22Rv1 (cell line): ENCODE data around the gene C5orf34.

Source experiments
- ZFX ChIP-seq: fragments of 450-650 bp; IDR thresholded peaks from 2 replicates; pipeline ENCODE4 v1.6.1; 2017; ENCODE audit warnings: antibody characterized with exemption, borderline replicate concordance
- TF ChIP-seq, protein P1 (sequence below): fragments of 450-650 bp; IDR thresholded peaks from 2 replicates; pipeline ENCODE4 v1.5.1; 2017; ENCODE audit warnings: mild to moderate bottlenecking

DNA sequence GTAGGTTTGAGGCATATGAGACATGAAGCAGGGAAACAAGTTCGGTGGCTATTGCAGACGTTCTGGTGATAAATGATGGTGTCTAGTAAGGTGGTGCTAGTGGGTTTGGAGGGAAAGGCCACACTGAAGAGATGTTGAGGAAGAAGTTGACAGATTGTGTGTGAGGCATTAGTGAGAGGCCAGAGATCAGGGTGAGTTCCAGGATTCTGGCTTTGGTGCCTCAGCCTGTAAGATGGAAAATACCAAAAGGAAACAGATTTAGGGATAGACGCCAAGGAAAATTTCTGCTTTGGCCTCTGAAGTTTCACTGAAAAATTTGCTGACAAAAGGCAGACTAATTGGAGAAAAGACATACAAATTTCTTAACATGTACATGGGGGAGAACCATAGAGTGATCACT lies 48.4 kb upstream of the C5orf34 start:
- TF ChIP-seq, protein P1, sequence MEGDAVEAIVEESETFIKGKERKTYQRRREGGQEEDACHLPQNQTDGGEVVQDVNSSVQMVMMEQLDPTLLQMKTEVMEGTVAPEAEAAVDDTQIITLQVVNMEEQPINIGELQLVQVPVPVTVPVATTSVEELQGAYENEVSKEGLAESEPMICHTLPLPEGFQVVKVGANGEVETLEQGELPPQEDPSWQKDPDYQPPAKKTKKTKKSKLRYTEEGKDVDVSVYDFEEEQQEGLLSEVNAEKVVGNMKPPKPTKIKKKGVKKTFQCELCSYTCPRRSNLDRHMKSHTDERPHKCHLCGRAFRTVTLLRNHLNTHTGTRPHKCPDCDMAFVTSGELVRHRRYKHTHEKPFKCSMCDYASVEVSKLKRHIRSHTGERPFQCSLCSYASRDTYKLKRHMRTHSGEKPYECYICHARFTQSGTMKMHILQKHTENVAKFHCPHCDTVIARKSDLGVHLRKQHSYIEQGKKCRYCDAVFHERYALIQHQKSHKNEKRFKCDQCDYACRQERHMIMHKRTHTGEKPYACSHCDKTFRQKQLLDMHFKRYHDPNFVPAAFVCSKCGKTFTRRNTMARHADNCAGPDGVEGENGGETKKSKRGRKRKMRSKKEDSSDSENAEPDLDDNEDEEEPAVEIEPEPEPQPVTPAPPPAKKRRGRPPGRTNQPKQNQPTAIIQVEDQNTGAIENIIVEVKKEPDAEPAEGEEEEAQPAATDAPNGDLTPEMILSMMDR: no peak
- TF ChIP-seq ZFX: no peak
